ENCODE data around the gene ASPG.

GRCh38 chr14:104136472-104137296 is 51.2 kb downstream of the ASPG start:
- TF ChIP-seq CTCF (IDR thresholded peaks at IDR 0.05): no peak
- no peak for TF ChIP-seq POLR2A (IDR thresholded peaks at IDR 0.05)

All from testis (tissue), 2 donors.